ENCODE results near the gene SLC5A11. TPM values are rescaled to one million over a fixed set of nuclear protein-coding genes. Genes with fewer than 3 reads are reported as not detected.
"Not testable (repeated sequence)": the region's sequence is repeated elsewhere in the genome, so short reads cannot be mapped to it uniquely, and the experiment has no call there.

SLC5A11 gene, protein sequence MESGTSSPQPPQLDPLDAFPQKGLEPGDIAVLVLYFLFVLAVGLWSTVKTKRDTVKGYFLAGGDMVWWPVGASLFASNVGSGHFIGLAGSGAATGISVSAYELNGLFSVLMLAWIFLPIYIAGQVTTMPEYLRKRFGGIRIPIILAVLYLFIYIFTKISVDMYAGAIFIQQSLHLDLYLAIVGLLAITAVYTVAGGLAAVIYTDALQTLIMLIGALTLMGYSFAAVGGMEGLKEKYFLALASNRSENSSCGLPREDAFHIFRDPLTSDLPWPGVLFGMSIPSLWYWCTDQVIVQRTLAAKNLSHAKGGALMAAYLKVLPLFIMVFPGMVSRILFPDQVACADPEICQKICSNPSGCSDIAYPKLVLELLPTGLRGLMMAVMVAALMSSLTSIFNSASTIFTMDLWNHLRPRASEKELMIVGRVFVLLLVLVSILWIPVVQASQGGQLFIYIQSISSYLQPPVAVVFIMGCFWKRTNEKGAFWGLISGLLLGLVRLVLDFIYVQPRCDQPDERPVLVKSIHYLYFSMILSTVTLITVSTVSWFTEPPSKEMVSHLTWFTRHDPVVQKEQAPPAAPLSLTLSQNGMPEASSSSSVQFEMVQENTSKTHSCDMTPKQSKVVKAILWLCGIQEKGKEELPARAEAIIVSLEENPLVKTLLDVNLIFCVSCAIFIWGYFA
- 1 to 10 TPM; 3.0 to 6.5 (median 5.5) TPM for polyA plus RNA-seq (ENCODE audit: insufficient read length in 4 of 4)

DNA sequence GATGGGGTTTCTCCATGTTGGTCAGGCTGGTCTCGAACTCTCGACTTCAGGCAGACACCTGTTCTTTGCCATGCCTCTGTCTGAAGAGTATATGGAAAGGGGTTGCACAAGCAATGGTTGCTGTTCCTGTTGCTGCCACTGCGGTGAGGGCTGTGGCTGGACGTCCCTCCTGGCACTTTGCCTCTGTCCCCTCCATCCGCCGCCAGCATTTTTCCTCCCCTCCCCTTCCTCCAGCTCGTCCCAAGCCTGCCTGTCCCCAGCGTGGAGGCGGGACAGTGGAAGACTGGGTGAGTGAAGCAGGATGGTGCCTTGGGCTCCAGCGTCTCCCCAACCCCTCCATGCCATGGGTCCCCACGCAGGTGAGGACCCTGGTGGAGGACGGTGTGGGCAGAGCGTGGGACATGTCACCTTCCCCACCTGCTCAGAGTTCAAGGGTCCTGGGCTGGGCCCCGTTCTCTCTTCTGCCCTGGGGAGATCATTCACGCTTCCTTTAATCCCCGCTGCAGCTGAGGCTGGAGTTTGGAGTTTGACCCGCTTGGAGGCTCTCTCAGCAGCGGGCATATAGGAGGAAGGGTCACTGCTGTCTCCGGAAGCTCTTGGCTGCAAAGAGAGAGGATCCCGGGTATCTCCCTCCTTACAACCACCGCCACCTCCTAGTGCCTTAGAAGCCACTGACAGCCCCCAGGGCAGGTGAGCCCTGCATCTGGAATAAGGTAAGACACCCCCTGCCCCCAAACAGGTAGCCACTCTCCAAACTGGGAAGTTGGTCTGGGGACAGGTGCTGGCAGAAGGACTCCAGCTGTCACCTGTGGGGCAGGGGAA lies at the start of gene SLC5A11:
Gene SLC5A11, plus strand, starts transcription at position 238 of the 822 bp plus-strand sequence. CDS start 12,681 bp downstream, outside the sequence.
- DNase-seq (ENCODE audit: low read depth in 4 of 4, low spot score in 3 of 4): no peak

DNA sequence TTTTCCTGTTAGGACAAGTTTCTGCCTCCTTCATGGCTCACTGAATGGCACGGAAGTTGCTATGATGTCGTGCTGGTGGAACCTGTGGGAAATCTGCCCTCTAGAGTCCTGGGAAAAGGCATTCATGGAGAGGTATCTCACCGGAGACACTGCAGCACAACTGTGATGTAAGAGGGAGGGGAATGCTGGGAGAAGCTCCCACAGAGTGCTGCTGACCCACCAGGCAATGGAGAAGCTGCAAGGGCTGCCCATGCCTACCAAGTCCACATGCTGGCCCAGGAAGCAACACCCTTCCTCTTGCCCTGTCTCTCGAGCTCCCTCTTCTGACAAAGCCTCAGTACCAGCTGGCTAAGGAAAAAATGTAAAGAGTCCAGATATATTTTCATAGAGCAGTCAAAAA lies 45.2 kb upstream of the SLC5A11 start:
- no peak for DNase-seq (ENCODE audit: low read depth in 4 of 4, low spot score in 3 of 4)

DNA sequence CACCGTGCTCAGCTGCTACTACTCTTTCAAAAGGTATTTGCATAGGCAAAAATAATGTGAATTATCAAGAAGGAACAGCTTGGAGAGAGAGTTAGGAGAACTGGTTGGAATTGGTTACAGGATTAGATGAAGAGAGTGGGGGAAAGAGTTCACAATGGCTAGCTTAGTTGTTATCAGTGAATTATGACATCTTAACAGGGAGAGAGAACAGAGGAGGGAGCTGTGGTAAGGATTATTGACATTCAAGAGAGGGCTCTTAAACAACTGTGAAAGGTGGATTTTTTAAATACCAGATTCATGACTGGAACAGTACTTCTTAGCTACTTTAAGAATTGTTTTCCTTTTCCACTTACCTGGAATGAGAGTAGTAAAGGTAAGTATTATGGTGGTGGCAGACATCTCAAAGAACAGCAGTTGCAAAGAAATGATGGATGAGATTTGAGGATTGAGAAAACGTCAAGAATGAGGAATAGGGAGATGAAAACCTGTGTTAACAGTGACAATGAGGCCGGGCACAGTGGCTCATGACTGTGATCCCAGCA lies 43.9 kb upstream of the SLC5A11 start:
- no peak for DNase-seq (ENCODE audit: low read depth in 4 of 4, low spot score in 3 of 4)

DNA sequence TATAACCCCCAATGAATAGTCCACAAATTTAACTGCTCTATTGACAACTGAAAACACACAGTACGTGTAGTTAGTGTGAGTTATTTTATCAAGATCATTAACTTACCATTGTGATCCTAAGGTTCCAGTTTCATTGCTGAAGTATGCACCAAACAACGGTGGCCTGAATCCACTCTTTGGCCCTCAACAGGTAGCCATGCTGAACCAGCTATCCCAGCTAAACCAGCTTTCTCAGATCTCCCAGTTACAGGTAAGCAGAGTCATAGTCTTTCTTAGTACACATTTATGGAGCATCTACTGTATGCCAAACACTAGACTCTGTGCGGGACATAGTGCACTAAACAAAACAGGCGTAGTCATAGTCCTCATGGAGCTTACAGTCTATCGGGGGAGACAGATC lies 40.3 kb upstream of the SLC5A11 start:
- no peak for DNase-seq (ENCODE audit: low read depth in 4 of 4, low spot score in 3 of 4)

DNA sequence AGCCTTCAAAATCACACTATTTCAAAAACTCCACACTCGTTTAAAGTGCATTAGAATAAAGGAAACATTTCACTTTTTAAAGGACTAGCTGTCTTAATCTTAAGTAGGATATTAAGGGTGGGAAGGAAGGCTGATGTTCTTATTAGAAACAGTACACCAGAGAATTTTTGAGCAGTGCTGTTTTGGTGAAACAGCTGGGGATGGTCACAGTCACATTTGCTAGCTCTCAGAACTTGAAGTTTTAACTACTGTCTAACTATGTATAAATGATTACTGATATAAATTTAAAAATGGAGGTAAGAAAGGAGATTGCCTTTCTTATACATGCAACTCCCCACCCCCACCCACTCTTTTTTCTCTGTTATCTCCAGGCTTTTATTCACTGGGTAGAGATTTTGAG lies 38.5 kb upstream of the SLC5A11 start:
- DNase-seq (ENCODE audit: low read depth in 4 of 4, low spot score in 3 of 4): peak in 1 of 4 donors; percentile 12

DNA sequence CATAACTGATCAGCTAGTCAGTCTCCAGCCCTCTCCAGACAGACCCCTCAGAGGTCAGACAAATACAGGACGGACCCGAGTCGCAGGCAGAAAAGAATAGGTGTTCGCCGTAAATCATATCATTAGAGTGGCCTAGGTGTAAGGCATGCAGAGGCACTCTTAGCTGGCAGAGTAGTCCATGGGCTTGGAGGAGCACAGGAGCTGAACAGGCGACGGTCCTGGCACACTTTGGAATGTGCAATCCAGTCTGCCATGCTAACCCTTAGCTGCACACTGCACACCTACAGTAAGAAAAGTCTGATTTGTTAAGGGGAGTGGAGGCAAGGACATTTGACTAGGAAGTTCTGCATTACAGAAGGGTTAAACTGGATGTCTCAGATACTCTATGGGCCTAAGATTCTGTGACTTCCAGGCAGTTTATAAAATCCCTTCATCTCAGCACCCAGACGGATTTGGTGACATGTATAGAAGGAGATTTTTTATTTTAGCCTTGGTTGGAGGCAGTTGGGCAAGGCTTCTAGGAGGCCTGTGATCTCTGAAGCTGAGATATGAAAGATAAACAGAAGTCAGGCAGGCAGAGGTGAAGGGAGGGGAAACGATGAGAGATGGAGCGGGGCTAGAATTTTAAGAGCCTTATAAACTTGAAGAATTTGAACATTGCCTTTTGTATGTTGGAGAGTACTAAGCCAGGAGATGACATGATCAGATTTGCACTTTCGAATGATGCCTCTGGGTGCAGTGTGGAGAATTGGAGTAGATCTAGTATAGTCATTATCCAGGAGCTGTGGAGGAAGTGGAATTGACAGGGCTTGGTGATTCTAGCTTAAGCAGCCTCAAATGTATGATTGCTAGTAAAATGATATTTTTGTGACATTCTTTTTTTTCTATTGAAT lies 34.6 kb upstream of the SLC5A11 start:
- DNase-seq (ENCODE audit: low read depth in 4 of 4, low spot score in 3 of 4): no peak

DNA sequence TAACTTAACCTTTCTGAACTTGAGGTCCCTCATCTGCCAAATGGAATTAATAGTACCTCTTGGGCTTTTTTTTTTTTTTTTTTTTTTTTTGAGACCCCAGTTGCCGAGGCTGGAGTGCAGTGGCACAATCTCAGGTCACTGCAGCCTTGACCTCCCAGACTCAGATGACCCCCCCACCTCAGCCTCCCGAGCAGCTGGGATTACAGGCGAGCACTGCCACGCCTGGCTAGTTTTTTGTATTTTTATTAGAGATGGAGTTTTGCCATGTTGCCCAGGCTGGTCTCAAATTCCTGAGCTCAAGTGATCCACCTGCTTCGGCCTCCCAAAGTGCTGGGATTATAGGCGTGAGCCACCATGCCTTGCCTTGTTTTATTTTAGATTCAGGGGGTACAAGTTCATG lies 33.0 kb upstream of the SLC5A11 start:
- not testable (repeated sequence) for DNase-seq (ENCODE audit: low read depth in 4 of 4, low spot score in 3 of 4)

DNA sequence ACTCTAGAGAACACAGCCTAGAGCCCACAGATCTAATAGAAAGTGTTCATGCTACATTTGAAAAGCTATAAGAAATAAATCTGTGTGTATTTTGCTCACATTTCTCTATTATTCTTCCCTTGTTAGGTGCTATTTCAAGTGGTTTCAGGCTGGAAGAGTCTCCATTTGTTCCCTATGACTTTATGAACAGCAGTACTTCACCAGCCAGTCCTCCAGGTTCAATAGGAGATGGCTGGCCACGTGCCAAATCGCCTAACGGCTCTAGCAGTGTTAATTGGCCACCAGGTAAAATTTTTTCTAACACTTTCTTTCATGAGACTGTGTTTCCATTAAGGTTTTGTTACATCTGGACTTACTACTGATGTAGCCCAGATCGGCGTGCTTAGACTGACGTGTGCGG lies 30.7 kb upstream of the SLC5A11 start:
- no peak for DNase-seq (ENCODE audit: low read depth in 4 of 4, low spot score in 3 of 4)

DNA sequence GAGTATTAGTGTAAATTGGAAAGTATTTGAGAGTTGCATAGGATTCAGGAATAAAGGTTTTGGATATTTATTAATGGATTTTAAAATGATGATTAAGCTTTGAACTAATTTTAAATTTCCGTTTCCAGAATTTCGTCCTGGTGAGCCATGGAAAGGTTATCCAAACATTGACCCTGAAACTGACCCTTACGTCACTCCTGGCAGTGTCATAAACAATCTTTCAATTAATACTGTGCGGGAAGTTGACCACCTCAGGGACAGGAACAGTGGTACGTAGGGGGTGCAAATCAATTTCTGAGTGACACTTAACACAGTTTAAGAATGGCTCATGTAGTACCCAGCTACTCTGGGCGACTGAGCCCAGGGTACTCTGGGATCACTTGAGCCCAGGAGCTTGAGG lies 29.1 kb upstream of the SLC5A11 start:
- no peak for DNase-seq (ENCODE audit: low read depth in 4 of 4, low spot score in 3 of 4)

DNA sequence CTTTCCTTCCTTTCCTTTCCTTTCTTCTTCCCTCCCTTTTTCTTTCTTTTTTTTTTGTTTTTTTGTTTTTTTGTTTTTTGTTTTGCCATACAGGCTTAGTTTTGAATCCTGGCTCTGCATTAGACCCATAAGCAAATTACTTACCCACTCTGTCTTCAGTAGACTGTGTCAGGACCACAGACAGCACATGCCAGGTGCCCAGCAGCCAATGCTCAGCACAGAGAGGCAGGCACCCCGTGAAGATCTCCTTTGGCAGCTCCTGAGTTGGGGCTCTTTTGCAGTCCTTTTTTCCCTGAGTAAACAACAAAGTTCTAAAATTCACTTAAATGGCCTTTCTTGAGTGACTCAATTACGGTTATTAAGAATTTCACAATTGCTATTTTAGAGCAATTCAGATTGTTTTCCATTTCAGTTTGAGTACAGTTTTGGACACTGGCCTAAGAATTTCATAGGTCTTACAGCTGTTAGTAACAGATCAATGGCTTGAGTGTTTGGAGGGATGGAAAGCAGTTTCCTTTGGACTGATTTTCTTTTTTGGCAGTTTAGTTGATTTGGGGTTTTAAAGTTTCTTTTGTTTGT lies 26.2 kb upstream of the SLC5A11 start:
- DNase-seq (ENCODE audit: low read depth in 4 of 4, low spot score in 3 of 4): no peak

DNA sequence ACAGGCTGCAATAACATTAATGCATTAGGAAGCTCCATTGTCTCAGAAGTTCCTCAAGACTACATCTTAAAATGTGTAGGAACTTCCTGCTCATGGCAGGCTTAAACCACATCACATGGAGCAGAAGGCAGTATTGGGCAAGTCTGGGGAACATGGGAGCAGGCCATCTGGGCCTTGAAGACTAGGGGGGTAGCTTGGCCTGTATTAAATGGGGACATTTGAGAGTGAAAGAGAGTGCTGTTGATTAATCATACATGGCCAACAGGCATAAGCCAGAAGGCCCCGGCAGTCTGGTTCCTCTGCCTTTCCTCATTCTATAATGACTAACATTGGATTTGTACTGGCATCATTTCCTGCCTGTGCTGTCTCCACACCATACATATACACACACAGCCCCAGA lies 25.2 kb upstream of the SLC5A11 start:
- no peak for DNase-seq (ENCODE audit: low read depth in 4 of 4, low spot score in 3 of 4)

DNA sequence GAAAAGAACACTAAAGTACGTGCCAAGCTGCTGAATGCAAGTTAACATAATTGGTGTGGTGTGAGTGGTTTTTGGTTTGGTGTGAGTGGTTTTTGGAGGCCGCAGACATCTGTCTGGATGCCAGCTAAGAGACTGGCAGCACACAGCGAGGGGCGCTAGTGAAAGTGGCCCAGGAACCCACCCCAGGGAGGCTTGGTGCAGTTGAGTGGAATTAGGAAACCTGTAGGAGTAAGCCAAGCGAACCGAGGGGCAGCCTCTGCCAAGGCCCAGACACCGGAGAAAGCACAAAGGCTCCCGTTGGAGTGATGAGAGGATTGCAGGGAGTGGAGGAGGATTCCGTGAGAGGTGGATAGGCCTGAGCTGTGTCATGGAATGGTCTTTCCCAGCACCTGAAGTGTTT lies 24.6 kb upstream of the SLC5A11 start:
- no peak for DNase-seq (ENCODE audit: low read depth in 4 of 4, low spot score in 3 of 4)

DNA sequence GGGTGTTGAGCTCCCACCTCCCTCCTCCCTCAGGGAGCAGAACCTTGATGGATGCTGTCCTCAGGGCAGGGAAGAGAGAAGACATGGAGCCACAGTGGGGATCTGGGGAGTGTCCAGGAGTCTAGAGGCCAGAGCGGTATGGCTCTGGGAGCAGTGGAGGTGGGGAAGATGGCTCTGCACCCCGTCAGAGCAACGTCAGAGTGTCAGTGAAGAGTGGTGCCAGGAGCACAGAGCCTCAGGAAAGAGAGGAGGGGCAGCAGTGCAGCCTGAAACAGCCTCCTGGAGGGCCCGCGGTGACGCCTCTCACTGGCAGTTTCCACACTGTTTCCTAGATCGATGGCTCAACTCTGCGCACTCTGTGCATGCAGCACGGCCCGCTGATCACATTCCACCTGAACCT lies 23.2 kb upstream of the SLC5A11 start:
- no peak for DNase-seq (ENCODE audit: low read depth in 4 of 4, low spot score in 3 of 4)

DNA sequence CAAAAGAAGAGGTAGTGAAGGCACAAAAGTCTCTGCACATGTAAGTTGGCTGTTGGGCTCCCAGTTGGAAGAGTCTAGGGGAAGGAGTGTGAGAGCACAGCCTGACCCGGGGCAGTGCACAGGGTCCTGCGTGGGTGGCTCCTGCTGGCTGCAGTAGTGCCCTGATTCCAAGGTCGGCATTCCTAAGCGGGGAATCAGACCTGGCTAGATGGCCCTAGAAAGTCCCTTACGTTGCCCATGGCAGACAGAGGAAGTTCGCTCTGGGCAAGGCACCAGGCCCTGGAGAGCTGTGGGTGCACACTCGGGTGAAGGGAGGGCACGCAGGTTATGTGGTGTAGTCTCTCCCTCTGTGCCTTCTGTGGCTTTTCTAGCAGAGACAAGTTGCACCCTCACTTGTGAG lies 22.8 kb upstream of the SLC5A11 start:
- DNase-seq (ENCODE audit: low read depth in 4 of 4, low spot score in 3 of 4): no peak

DNA sequence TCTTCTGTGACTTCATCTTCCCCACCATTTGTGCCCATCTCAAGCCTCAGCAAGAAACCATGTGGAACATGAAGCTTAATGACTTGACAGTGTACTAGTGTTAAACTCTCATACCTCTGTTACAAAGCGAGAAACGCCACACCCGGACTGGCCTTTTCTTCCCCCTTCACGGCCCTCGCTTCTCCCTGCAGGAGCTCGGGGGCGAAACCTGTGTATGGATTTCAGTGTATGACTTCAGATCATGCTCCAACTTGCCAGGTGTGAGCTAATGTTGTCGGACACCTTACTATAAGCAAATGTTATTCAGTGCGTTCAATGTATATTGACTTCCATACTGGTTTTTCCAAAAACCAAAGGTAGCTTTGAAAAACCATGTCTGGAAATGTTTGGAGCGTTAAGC lies 20.1 kb upstream of the SLC5A11 start:
- DNase-seq (ENCODE audit: low read depth in 4 of 4, low spot score in 3 of 4): no peak

DNA sequence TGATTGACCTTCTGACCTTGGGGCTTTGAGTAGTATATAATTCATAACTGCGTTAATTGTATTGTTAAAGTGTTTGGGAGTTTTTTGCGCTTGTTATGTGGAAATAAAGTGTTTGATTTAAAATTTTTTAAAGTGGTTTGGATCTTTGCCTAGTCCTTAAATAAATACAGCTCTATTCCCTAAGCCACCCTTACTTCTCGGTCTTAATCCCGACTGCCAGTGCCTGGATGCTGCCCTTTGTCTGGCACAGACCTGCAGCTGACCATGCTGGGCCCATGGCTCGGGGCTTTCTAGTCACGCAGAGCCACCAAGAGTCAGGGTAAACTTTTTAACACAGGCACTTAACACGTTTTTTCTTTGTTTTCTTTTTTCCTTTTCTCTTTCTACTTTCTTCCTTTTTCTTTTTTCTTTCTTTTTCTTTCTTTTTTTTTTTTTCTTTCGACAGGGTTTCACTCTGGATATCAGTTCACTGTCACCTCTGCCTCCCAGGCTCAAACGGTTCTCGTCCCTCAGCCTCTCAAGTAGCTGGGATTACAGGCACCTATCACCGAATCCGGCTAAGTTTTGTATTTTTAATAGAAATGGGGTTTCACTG lies 19.6 kb upstream of the SLC5A11 start:
- DNase-seq (ENCODE audit: low read depth in 4 of 4, low spot score in 3 of 4): no peak

DNA sequence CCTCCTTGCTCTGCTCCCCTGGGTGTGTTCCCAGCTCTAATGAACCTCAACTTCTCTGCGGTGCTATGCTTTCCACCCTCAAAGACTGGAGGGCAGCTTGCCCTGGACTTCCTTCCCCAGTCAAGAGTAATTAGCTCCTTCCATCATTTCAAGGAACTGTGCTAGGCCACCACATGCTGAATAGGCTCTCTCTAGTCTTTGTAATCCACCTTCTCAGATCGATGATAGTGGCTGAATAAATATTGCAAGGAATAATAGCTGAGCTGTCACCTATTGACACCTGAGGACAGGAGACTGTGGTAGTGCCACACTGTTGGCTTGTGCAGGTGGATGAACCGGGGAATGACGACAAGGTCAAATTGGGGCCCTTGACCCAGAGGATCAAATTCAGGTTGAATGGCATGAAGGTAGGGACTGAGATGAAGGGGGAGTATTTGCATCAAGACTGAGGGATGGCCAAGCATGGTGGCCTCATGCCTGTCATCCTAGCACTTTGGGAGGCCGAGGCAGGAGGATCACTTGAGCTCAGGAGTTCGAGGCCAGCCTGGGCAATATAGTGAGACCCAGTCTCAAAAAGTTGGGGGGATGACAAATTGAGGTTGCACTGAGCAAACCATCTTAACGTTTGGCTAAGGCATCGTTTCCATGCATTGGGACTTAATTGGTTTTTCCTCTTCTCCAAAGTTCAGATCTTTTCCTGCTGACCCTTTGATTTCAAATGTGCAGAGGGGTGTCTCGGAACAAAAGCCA lies 18.8 kb upstream of the SLC5A11 start:
- DNase-seq (ENCODE audit: low read depth in 4 of 4, low spot score in 3 of 4): no peak

DNA sequence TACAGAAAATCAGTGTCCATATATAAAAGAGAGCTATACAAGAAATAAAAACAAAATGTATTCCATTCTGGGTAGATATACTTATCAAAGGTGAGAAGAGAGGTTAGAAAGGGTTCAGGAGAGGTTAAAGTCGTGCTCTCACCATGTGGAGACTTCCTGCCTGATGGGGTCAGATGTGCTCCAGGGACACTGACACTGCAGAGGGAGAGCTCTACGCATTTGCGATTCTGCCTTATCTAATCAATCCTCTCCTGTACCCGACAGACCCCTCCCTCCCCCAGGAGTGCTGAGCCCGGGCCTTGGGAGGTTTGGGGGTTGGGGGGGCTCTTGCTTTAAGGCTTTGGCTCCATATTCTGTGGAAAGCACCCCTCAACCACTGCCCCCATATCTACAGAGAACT lies 16.6 kb upstream of the SLC5A11 start:
- no peak for DNase-seq (ENCODE audit: low read depth in 4 of 4, low spot score in 3 of 4)

DNA sequence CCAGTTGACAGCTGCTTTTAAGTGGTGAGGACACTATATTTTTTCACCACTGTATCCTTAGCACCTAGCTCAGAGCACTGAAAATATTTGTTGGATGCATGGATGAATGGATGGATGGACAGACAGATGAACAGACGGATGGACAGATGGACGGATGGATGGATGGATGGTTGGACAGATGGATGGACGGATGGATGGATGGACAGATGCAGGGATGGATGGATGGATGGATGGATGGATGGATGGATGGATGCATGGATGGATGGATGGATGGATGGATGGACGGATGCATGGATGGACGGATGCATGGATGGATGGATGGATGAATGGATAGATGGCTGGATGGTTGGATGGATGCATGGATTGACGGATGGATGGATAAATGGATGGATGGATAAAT lies 12.4 kb upstream of the SLC5A11 start:
- no peak for DNase-seq (ENCODE audit: low read depth in 4 of 4, low spot score in 3 of 4)

Data from right renal pelvis (tissue), 4 donors.